Smooth muscle cell (in vitro differentiated cells): Measurements from ENCODE around the gene SFXN3. TPM values are rescaled to one million over a fixed set of nuclear protein-coding genes. Genes with fewer than 3 reads are reported as not detected.

Source experiments
- DNase-seq: peaks from one replicate; lab custom pipeline; 2025; ENCODE audit not compliant: unreplicated experiment; lab: John Stamatoyannopoulos, UW
- H2AFZ ChIP-seq: fragments of 200-600 bp; sonication (generic); 2 replicates; pipeline ENCODE4 v1.6.0; 2016; ENCODE audit warnings: antibody characterized with exemption, low read depth, mild to moderate bottlenecking
- H3F3A ChIP-seq: fragments of 200-600 bp; sonication (generic); 2 replicates; pipeline ENCODE4 v1.6.0; 2017; ENCODE audit warnings: antibody characterized with exemption, low read depth
- H3K27ac ChIP-seq: fragments of 200-600 bp; sonication (generic); 2 replicates; pipeline ENCODE4 v1.5.1; 2016; ENCODE audit warnings: low read depth, mild to moderate bottlenecking
- H3K27me3 ChIP-seq: fragments of 200-600 bp; sonication (generic); 2 replicates; pipeline ENCODE4 v1.6.1; 2016; ENCODE audit warnings: low read depth, mild to moderate bottlenecking
- H3K36me3 ChIP-seq: fragments of 200-600 bp; sonication (generic); 2 replicates; pipeline ENCODE4 v1.5.1; 2016; ENCODE audit warnings: low read depth
- H3K4me1 ChIP-seq: fragments of 200-600 bp; sonication (generic); 2 replicates; pipeline ENCODE4 v1.5.1; 2016; ENCODE audit warnings: low read depth
- H3K4me2 ChIP-seq: fragments of 200-600 bp; sonication (generic); 2 replicates; pipeline ENCODE4 v1.6.0; 2016; ENCODE audit warnings: mild to moderate bottlenecking
- H3K4me3 ChIP-seq: fragments of 200-600 bp; sonication (generic); 2 replicates; pipeline ENCODE4 v1.5.1; 2016; ENCODE audit warnings: mild to moderate bottlenecking
- H3K79me2 ChIP-seq: fragments of 200-600 bp; sonication (generic); 2 replicates; pipeline ENCODE4 v1.6.0; 2016; ENCODE audit warnings: low read depth, mild to moderate bottlenecking
- H3K9ac ChIP-seq: fragments of 200-600 bp; sonication (generic); 2 replicates; pipeline ENCODE4 v1.6.0; 2016; ENCODE audit warnings: low read depth
- H3K9me3 ChIP-seq: fragments of 200-600 bp; sonication (generic); replicated peaks from 2 replicates; pipeline ENCODE4 v1.5.1; 2016; ENCODE audit warnings: low read depth
- H4K20me1 ChIP-seq: fragments of 200-600 bp; sonication (generic); 2 replicates; pipeline ENCODE4 v1.6.0; 2016; ENCODE audit warnings: low read depth
- CTCF ChIP-seq: fragments of 200-600 bp; sonication (generic); IDR thresholded peaks from 2 replicates; pipeline ENCODE4 v1.5.1; 2017; ENCODE audit warnings: borderline replicate concordance, mild to moderate bottlenecking, antibody characterized with exemption; ENCODE audit not compliant: insufficient read depth, poor library complexity, severe bottlenecking
- WGBS: methylation state at CpG from one replicate; pipeline ENCODE4 v1.1.7; 2016; ENCODE audit warnings: low lambda C conversion rate; 5-methylcytosine and 5-hydroxymethylcytosine counted together
- polyA plus RNA-seq: library from polyadenylated mRNA; unstranded; fragments of >200 nt; fragmentation: Nextera tagmentation; extraction: Ambion mirVana; gene quantifications from 2 replicates; pipeline ENCODE4 v1.2.1, GENCODE V29; 2016
- total RNA-seq: library from RNA; depleted of rRNA; stranded (reverse); fragments of >200 nt; gene quantifications from 2 replicates; pipeline ENCODE4 v1.2.3, GENCODE V29; 2014

Gene SFXN3
- total and polyA plus RNA-seq, 2 experiments from 2014 or later = 79.1 to 92.1 TPM

- Histone ChIP-seq H2AFZ (no peak overlapping the region), H4K20me1 (peaks cover 54% of the 10 kb centered on the region), H3K4me2 (no peak overlapping the region), H3K79me2 (peaks cover 40% of the 10 kb centered on the region), H3F3A (peaks cover 5% of the 10 kb centered on the region), H3K9ac (no peak overlapping the region), H3K27ac (no peak overlapping the region), H3K27me3 (no peaks in the 10 kb centered on the region), H3K36me3 (no peaks in the 10 kb centered on the region), H3K9me3 (no peaks in the 10 kb centered on the region), H3K4me1 (peaks cover 21% of the 10 kb centered on the region), H3K4me3 (no peak overlapping the region)
- WGBS = 93% methylated on average over 11 of the region's 11 CpGs
- no peak for TF ChIP-seq CTCF
- no peak for DNase-seq
Observed at GRCh38 chr10:101002456-101002855, 28.6 kb upstream of the SFXN3 start.

GRCh38 chr10:101003639-101004206, 27.3 kb upstream of the SFXN3 start:
- H3K9me3 ChIP-seq = no peaks in the 10 kb centered on the region
- H3K4me1 ChIP-seq = peaks cover 18% of the 10 kb centered on the region
- 98% methylated on average over 18 of the region's 18 CpGs for WGBS
- H2AFZ ChIP-seq = no peak overlapping the region
- no peak overlapping the region for H3K4me3 ChIP-seq
- no peak overlapping the region for H3K4me2 ChIP-seq
- H3K27me3 ChIP-seq = no peaks in the 10 kb centered on the region
- peaks cover 3% of the 10 kb centered on the region for H3F3A ChIP-seq
- peaks cover 40% of the 10 kb centered on the region for H3K79me2 ChIP-seq
- no peaks in the 10 kb centered on the region for H3K36me3 ChIP-seq
- H3K27ac ChIP-seq = no peak overlapping the region
- no peak overlapping the region for H3K9ac ChIP-seq
- H4K20me1 ChIP-seq = peaks cover 56% of the 10 kb centered on the region
- no peak for DNase-seq
- TF ChIP-seq CTCF = no peak

GRCh38 chr10:101005361-101005760, 25.7 kb upstream of the SFXN3 start:
- H3K79me2 ChIP-seq = peaks cover 34% of the 10 kb centered on the region
- no peak overlapping the region for H3K4me2 ChIP-seq
- H3K4me1 ChIP-seq = peaks cover 15% of the 10 kb centered on the region
- no peak for DNase-seq
- no peaks in the 10 kb centered on the region for H3K9me3 ChIP-seq
- no peaks in the 10 kb centered on the region for H3F3A ChIP-seq
- 98% methylated on average over 23 of the region's 23 CpGs for WGBS
- no peak for TF ChIP-seq CTCF
- no peak overlapping the region for H2AFZ ChIP-seq
- no peak overlapping the region for H3K9ac ChIP-seq
- H3K36me3 ChIP-seq = no peaks in the 10 kb centered on the region
- H3K4me3 ChIP-seq = no peak overlapping the region
- H3K27me3 ChIP-seq = no peaks in the 10 kb centered on the region
- H4K20me1 ChIP-seq = peaks cover 56% of the 10 kb centered on the region
- no peak overlapping the region for H3K27ac ChIP-seq

- no peak overlapping the region for H3K4me3 ChIP-seq
- no peak for DNase-seq
- no peaks in the 10 kb centered on the region for H3K9me3 ChIP-seq
- H3K36me3 ChIP-seq = no peaks in the 10 kb centered on the region
- no peak overlapping the region for H2AFZ ChIP-seq
- TF ChIP-seq CTCF = no peak
- no peak overlapping the region for H3K9ac ChIP-seq
- H3K27me3 ChIP-seq = no peaks in the 10 kb centered on the region
- peaks cover 10% of the 10 kb centered on the region for H3K4me1 ChIP-seq
- H3F3A ChIP-seq = no peaks in the 10 kb centered on the region
- no peak overlapping the region for H3K4me2 ChIP-seq
- no peak overlapping the region for H3K27ac ChIP-seq
- H4K20me1 ChIP-seq = peaks cover 56% of the 10 kb centered on the region
- H3K79me2 ChIP-seq = peaks cover 27% of the 10 kb centered on the region
- 92% methylated on average over 4 of the region's 4 CpGs for WGBS
Observed at GRCh38 chr10:101005869-101006567, 25.0 kb upstream of the SFXN3 start.
